GM12872 (cell line): ENCODE data around the gene SPATA32.

ENCODE experiments used
- CTCF ChIP-seq: IDR thresholded peaks from 3 replicates; pipeline ENCODE4 v1.5.1; 2011; ENCODE audit warnings: low read depth, mild to moderate bottlenecking, low read length, moderate library complexity; ENCODE audit not compliant: insufficient read depth

The SPATA32 gene

GRCh38 chr17:45227101-45227925 lies 34.6 kb downstream of the SPATA32 start:
- TF ChIP-seq CTCF: no peak

- no peak for TF ChIP-seq CTCF
These were observed 35.3 kb downstream of the SPATA32 start for GRCh38 chr17:45226576-45226975.

- TF ChIP-seq CTCF: no peak
These were observed 35.8 kb downstream of the SPATA32 start for GRCh38 chr17:45225964-45226530.

GRCh38 chr17:45225051-45225700 lies 36.7 kb downstream of the SPATA32 start:
- no peak for TF ChIP-seq CTCF

- TF ChIP-seq CTCF: no peak
These were observed 37.2 kb downstream of the SPATA32 start for GRCh38 chr17:45224671-45225050.

- TF ChIP-seq CTCF: peak; percentile 50
These were observed 38.1 kb downstream of the SPATA32 start for GRCh38 chr17:45223539-45224528.
